Measurements from ENCODE around the gene CELA3A.
"Not testable (repeated sequence)": the region's sequence is repeated elsewhere in the genome, so short reads cannot be mapped to it uniquely, and the experiment has no call there.

Gene CELA3A

GRCh38 chr1:22030473-22030872, 29.0 kb downstream of the CELA3A start:
- Mint-ChIP-seq H3K36me3 (ENCODE audit: low read depth) (no peaks in the 10 kb centered on the region), H3K4me3 (no peak overlapping the region), H3K4me1 (peaks cover 27% of the 10 kb centered on the region), H3K9me3 (no peaks in the 10 kb centered on the region), H3K27ac (no peak overlapping the region), H3K27me3 (ENCODE audit: low read depth) (no peaks in the 10 kb centered on the region)
- TF ChIP-seq CTCF (IDR thresholded peaks at IDR 0.05; ENCODE audit: unreplicated experiment in 3 of 3), result no peak

- Mint-ChIP-seq H3K27me3 (ENCODE audit: low read depth) (no peaks in the 10 kb centered on the region), H3K4me3 (no peak overlapping the region), H3K4me1 (peaks cover 20% of the 10 kb centered on the region), H3K36me3 (ENCODE audit: low read depth) (no peaks in the 10 kb centered on the region), H3K9me3 (no peaks in the 10 kb centered on the region), H3K27ac (peak overlapping the region in 2 of 3 experiments; percentile 12 to 13)
- no peak for TF ChIP-seq CTCF (IDR thresholded peaks at IDR 0.05; ENCODE audit: unreplicated experiment in 3 of 3)
Observed at GRCh38 chr1:22031214-22031962, 29.9 kb downstream of the CELA3A start.

- peaks cover 25% of the 10 kb centered on the region for H3K4me1 Mint-ChIP-seq
- not testable (repeated sequence) for H3K9me3 Mint-ChIP-seq; H3K4me3 Mint-ChIP-seq; H3K27ac Mint-ChIP-seq; H3K36me3 Mint-ChIP-seq (ENCODE audit: low read depth); H3K27me3 Mint-ChIP-seq (ENCODE audit: low read depth)
Observed at GRCh38 chr1:22034834-22035233, 33.4 kb downstream of the CELA3A start.

- Mint-ChIP-seq H3K36me3 (ENCODE audit: low read depth) (no peaks in the 10 kb centered on the region), H3K9me3 (no peaks in the 10 kb centered on the region), H3K27me3 (ENCODE audit: low read depth) (no peaks in the 10 kb centered on the region), H3K4me3 (no peak overlapping the region), H3K27ac (peak overlapping the region in 2 of 3 experiments; percentile 3 to 63), H3K4me1 (peaks cover 23% of the 10 kb centered on the region)
- TF ChIP-seq CTCF (IDR thresholded peaks at IDR 0.05; ENCODE audit: unreplicated experiment in 3 of 3), result no peak
Observed at GRCh38 chr1:22037520-22037919, 36.1 kb downstream of the CELA3A start.

- Mint-ChIP-seq H3K4me1 (peaks cover 28% of the 10 kb centered on the region), H3K27me3 (ENCODE audit: low read depth) (no peaks in the 10 kb centered on the region), H3K27ac (peak overlapping the region; percentile 3 to 63 (median 24)), H3K4me3 (no peak overlapping the region), H3K9me3 (no peaks in the 10 kb centered on the region), H3K36me3 (ENCODE audit: low read depth) (no peaks in the 10 kb centered on the region)
- TF ChIP-seq CTCF (IDR thresholded peaks at IDR 0.05; ENCODE audit: unreplicated experiment in 3 of 3), result no peak
Observed at GRCh38 chr1:22038036-22038435, 36.6 kb downstream of the CELA3A start.

GRCh38 chr1:22039594-22040285, 38.3 kb downstream of the CELA3A start:
- Mint-ChIP-seq H3K36me3 (ENCODE audit: low read depth) (no peaks in the 10 kb centered on the region), H3K27me3 (ENCODE audit: low read depth) (no peaks in the 10 kb centered on the region), H3K4me1 (peaks cover 37% of the 10 kb centered on the region), H3K4me3 (no peak overlapping the region), H3K27ac (peak overlapping the region; percentile 26 to 87 (median 71)), H3K9me3 (no peaks in the 10 kb centered on the region)
- no peak for TF ChIP-seq CTCF (IDR thresholded peaks at IDR 0.05; ENCODE audit: unreplicated experiment in 3 of 3)

Data from nephron (organoid).